Neural cell (in vitro differentiated cells): ENCODE measurements around the gene TNFRSF13B. TPM values are rescaled to one million over a fixed set of nuclear protein-coding genes. Genes with fewer than 3 reads are reported as not detected.
"Not testable (repeated sequence)": the region's sequence is repeated elsewhere in the genome, so short reads cannot be mapped to it uniquely, and the experiment has no call there.

Source experiments
- H2AFZ ChIP-seq: fragments of 200-600, 300-800 bp; sonication (generic), shearing (Covaris generic); 2 replicates; pipeline ENCODE4 v1.6.0; 2014; ENCODE audit warnings: low read depth, mild to moderate bottlenecking, antibody characterized with exemption, low read length, moderate library complexity
- H3F3A ChIP-seq: fragments of 200-600 bp; shearing (Covaris generic); 2 replicates; pipeline ENCODE4 v1.6.1; 2016; ENCODE audit warnings: mild to moderate bottlenecking, moderate library complexity, mixed read lengths, antibody characterized with exemption, low read length; ENCODE audit not compliant: insufficient read depth, poor library complexity, severe bottlenecking
- H3K27ac ChIP-seq: fragments of 200-600, 300-800 bp; sonication (generic), shearing (Covaris generic); 2 replicates; pipeline ENCODE4 v1.5.1; 2014; ENCODE audit warnings: mild to moderate bottlenecking, low read length, moderate library complexity
- H3K27me3 ChIP-seq: fragments of 300-800, 200-600 bp; sonication (generic), shearing (Covaris generic); 2 replicates; pipeline ENCODE4 v1.6.0; 2014; ENCODE audit warnings: mild to moderate bottlenecking, low read depth, low read length, moderate library complexity; ENCODE audit not compliant: insufficient read depth
- H3K36me3 ChIP-seq: fragments of 300-800, 200-600 bp; sonication (generic), shearing (Covaris generic); 2 replicates; pipeline ENCODE4 v1.5.1; 2014; ENCODE audit warnings: mild to moderate bottlenecking, antibody characterized with exemption, low read length, moderate library complexity; ENCODE audit not compliant: insufficient read depth
- H3K4me2 ChIP-seq: fragments of 300-800, 200-600 bp; sonication (generic), shearing (Covaris generic); 2 replicates; pipeline ENCODE4 v1.6.0; 2014; ENCODE audit warnings: mild to moderate bottlenecking, low read length
- H3K4me3 ChIP-seq: fragments of 300-800, 200-600 bp; sonication (generic), shearing (Covaris generic); 2 replicates; pipeline ENCODE4 v1.5.1; 2014; ENCODE audit warnings: mild to moderate bottlenecking, low read length, moderate library complexity
- H3K79me2 ChIP-seq: fragments of 200-600 bp; shearing (Covaris generic); replicated peaks from 2 replicates; pipeline ENCODE4 v1.6.0; 2014; ENCODE audit warnings: mild to moderate bottlenecking, low read length, moderate library complexity; ENCODE audit not compliant: insufficient read depth
- H3K9ac ChIP-seq: fragments of 300-800, 200-600 bp; sonication (generic), shearing (Covaris generic); 2 replicates; pipeline ENCODE4 v1.6.1; 2016; ENCODE audit warnings: mild to moderate bottlenecking, low read length, mixed read lengths
- H3K9me2 ChIP-seq: fragments of 200-600 bp; shearing (Covaris generic); 2 replicates; pipeline ENCODE4 v1.6.1; 2016; ENCODE audit warnings: mild to moderate bottlenecking, low read length, mixed read lengths; ENCODE audit not compliant: insufficient read depth
- H3K9me3 ChIP-seq: fragments of 200-600, 300-800 bp; sonication (generic), shearing (Covaris generic); 2 replicates; pipeline ENCODE4 v1.6.1; 2016; ENCODE audit warnings: mild to moderate bottlenecking, mixed run types, low read length, moderate library complexity, mixed read lengths
- H4K20me1 ChIP-seq: fragments of 200-600 bp; shearing (Covaris generic); 2 replicates; pipeline ENCODE4 v1.6.1; 2016; ENCODE audit warnings: mild to moderate bottlenecking, mixed run types; ENCODE audit not compliant: insufficient read depth
- CTCF ChIP-seq: fragments of 450-650 bp; IDR thresholded peaks from 2 replicates; pipeline ENCODE4 v1.5.1; 2014; ENCODE audit warnings: antibody characterized with exemption, mild to moderate bottlenecking, moderate library complexity; ENCODE audit not compliant: poor library complexity, severe bottlenecking
- EP300 ChIP-seq: fragments of 450-650 bp; conservative IDR thresholded peaks from 2 replicates; pipeline ENCODE4 v1.6.1; 2014; ENCODE audit warnings: antibody characterized with exemption, mild to moderate bottlenecking, moderate library complexity; ENCODE audit not compliant: poor library complexity, severe bottlenecking
- EZH2 ChIP-seq: fragments of 200-600, 300-800 bp; shearing (Covaris generic), sonication (generic); IDR thresholded peaks from 2 replicates; pipeline ENCODE4 v1.6.1; 2014; ENCODE audit warnings: antibody characterized with exemption, low read length, borderline replicate concordance, mild to moderate bottlenecking; ENCODE audit not compliant: insufficient read depth, poor library complexity, severe bottlenecking
- MXI1 ChIP-seq: fragments of 450-650 bp; conservative IDR thresholded peaks from 2 replicates; pipeline ENCODE4 v1.6.1; 2014; ENCODE audit warnings: antibody characterized with exemption, mild to moderate bottlenecking; ENCODE audit not compliant: poor library complexity, severe bottlenecking
- POLR2AphosphoS5 ChIP-seq: IDR thresholded peaks from 2 replicates; pipeline ENCODE4 v1.6.1; 2012
- RAD21 ChIP-seq: fragments of 450-650 bp; conservative IDR thresholded peaks from 2 replicates; pipeline ENCODE4 v1.6.1; 2014; ENCODE audit warnings: antibody characterized with exemption, mild to moderate bottlenecking, moderate library complexity
- SMC3 ChIP-seq: fragments of 450-650 bp; conservative IDR thresholded peaks from 2 replicates; pipeline ENCODE4 v1.6.1; 2014; ENCODE audit warnings: antibody characterized with exemption, mild to moderate bottlenecking, moderate library complexity; ENCODE audit not compliant: poor library complexity
- TAF1 ChIP-seq: IDR thresholded peaks from 2 replicates; pipeline ENCODE4 v1.6.1; 2012; ENCODE audit warnings: low read depth
- polyA plus RNA-seq: library from polyadenylated mRNA; depleted of rRNA; stranded (reverse); fragments of >200 nt; gene quantifications from 2 replicates; pipeline ENCODE4 v1.2.3, GENCODE V29; 2014
- TF ChIP-seq, protein P1 (sequence below): IDR thresholded peaks from 2 replicates; pipeline ENCODE4 v1.6.1; 2012; ENCODE audit warnings: borderline replicate concordance

TNFRSF13B gene
- polyA plus RNA-seq, 1 donor from 2014 or later: not detected

GRCh38 chr17:17015230-17015629 is 43.3 kb upstream of the TNFRSF13B start:
- H3F3A ChIP-seq: no peaks in the 10 kb centered on the region
- H3K4me3 ChIP-seq: no peak overlapping the region
- no peaks in the 10 kb centered on the region for H3K36me3 ChIP-seq
- H3K9me3 ChIP-seq: no peaks in the 10 kb centered on the region
- no peaks in the 10 kb centered on the region for H3K79me2 ChIP-seq
- no peaks in the 10 kb centered on the region for H3K27me3 ChIP-seq
- no peak overlapping the region for H3K27ac ChIP-seq
- no peak for TF ChIP-seq SMC3
- TF ChIP-seq EZH2: no peak
- TF ChIP-seq MXI1: no peak
- no peak for TF ChIP-seq EP300
- no peak for TF ChIP-seq POLR2AphosphoS5
- TF ChIP-seq RAD21: no peak
- TF ChIP-seq CTCF: no peak
- TF ChIP-seq, protein P1, sequence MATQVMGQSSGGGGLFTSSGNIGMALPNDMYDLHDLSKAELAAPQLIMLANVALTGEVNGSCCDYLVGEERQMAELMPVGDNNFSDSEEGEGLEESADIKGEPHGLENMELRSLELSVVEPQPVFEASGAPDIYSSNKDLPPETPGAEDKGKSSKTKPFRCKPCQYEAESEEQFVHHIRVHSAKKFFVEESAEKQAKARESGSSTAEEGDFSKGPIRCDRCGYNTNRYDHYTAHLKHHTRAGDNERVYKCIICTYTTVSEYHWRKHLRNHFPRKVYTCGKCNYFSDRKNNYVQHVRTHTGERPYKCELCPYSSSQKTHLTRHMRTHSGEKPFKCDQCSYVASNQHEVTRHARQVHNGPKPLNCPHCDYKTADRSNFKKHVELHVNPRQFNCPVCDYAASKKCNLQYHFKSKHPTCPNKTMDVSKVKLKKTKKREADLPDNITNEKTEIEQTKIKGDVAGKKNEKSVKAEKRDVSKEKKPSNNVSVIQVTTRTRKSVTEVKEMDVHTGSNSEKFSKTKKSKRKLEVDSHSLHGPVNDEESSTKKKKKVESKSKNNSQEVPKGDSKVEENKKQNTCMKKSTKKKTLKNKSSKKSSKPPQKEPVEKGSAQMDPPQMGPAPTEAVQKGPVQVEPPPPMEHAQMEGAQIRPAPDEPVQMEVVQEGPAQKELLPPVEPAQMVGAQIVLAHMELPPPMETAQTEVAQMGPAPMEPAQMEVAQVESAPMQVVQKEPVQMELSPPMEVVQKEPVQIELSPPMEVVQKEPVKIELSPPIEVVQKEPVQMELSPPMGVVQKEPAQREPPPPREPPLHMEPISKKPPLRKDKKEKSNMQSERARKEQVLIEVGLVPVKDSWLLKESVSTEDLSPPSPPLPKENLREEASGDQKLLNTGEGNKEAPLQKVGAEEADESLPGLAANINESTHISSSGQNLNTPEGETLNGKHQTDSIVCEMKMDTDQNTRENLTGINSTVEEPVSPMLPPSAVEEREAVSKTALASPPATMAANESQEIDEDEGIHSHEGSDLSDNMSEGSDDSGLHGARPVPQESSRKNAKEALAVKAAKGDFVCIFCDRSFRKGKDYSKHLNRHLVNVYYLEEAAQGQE: no peak
- TF ChIP-seq TAF1: no peak
- H2AFZ ChIP-seq: no peak overlapping the region
- no peak overlapping the region for H3K9ac ChIP-seq
- H3K4me2 ChIP-seq: no peak overlapping the region
- H3K9me2 ChIP-seq: no peaks in the 10 kb centered on the region
- no peaks in the 10 kb centered on the region for H4K20me1 ChIP-seq

- H3K27ac ChIP-seq, H3K27me3 ChIP-seq, H2AFZ ChIP-seq, H3K4me3 ChIP-seq, H3K79me2 ChIP-seq, H4K20me1 ChIP-seq, H3K9me2 ChIP-seq, H3K9me3 ChIP-seq, H3K9ac ChIP-seq, H3K36me3 ChIP-seq, H3F3A ChIP-seq, H3K4me2 ChIP-seq: not testable (repeated sequence)
Observed at GRCh38 chr17:17014748-17015124, 42.8 kb upstream of the TNFRSF13B start.

DNA sequence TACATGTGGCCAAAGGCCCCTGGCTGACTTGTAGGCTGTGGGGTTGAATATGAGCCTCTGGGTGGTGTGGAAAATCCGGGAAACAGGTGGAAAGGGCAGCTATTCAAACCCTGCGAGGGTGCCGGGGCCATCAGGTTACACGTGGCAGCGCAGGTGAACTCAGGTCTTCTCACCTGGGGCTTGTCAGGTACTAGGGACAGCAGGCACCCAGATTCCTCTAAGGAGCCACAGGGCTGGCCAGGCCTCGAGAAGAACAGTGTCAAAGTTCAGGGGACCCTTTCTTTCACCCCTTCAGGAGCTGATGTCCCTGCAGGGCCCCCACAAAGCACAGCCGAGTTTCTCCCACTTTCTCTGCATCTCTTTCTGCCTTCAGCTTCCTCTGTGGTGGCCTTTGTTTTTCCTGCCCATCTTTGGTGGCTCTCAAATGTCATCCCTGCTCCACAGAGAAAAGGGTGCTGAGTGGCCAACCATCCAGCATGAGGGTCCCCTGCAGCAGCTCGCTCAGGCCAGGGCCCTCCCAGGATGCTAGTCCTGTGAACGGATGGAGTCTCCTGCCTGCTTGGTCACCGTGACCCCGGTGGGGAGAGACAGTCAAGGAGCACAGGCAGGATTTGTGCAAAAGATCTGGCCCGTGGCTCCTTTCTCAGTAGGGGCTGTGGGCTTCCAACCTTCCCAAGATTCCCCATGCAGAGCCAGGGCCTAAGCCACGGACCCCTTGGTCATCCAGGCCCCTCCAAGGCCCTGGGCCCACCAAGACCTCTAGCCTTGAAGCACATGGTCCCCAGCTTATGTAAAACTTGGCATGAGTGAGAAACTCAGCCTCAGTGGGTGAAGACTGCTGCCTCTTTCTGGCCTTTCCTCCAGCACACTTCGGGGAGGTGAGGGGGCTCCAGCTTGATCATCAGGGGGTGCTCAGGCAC is 42.2 kb upstream of the TNFRSF13B start:
- not testable (repeated sequence) for H3K27me3 ChIP-seq, H3K9me2 ChIP-seq, H4K20me1 ChIP-seq, H3K36me3 ChIP-seq, H2AFZ ChIP-seq, H3K9ac ChIP-seq, H3K27ac ChIP-seq, H3K4me3 ChIP-seq, H3K4me2 ChIP-seq, H3K9me3 ChIP-seq, H3F3A ChIP-seq, H3K79me2 ChIP-seq

- not testable (repeated sequence) for H3K4me2 ChIP-seq, H3K27me3 ChIP-seq, H3K9ac ChIP-seq, H3K4me3 ChIP-seq, H4K20me1 ChIP-seq, H3K9me2 ChIP-seq, H3F3A ChIP-seq, H3K36me3 ChIP-seq, H3K9me3 ChIP-seq, H3K79me2 ChIP-seq, H3K27ac ChIP-seq, H2AFZ ChIP-seq
Observed at GRCh38 chr17:17011043-17011907, 39.4 kb upstream of the TNFRSF13B start.
